ENCODE results near the gene HMGA1.

- TF ChIP-seq, protein P1, sequence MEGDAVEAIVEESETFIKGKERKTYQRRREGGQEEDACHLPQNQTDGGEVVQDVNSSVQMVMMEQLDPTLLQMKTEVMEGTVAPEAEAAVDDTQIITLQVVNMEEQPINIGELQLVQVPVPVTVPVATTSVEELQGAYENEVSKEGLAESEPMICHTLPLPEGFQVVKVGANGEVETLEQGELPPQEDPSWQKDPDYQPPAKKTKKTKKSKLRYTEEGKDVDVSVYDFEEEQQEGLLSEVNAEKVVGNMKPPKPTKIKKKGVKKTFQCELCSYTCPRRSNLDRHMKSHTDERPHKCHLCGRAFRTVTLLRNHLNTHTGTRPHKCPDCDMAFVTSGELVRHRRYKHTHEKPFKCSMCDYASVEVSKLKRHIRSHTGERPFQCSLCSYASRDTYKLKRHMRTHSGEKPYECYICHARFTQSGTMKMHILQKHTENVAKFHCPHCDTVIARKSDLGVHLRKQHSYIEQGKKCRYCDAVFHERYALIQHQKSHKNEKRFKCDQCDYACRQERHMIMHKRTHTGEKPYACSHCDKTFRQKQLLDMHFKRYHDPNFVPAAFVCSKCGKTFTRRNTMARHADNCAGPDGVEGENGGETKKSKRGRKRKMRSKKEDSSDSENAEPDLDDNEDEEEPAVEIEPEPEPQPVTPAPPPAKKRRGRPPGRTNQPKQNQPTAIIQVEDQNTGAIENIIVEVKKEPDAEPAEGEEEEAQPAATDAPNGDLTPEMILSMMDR (IDR thresholded peaks at IDR 0.05), result no peak
- no peak for TF ChIP-seq POLR2AphosphoS5 (IDR thresholded peaks at IDR 0.05)
These were observed 6.6 kb downstream of the HMGA1 start for GRCh38 chr6:34243131-34243771.

All from suprapubic skin (tissue), 3 donors.